H1 (cell line): Measurements from ENCODE around the gene COPS7A. TPM values are rescaled to one million over a fixed set of nuclear protein-coding genes. Genes with fewer than 3 reads are reported as not detected.

Source experiments
- ASH2L ChIP-seq: fragments of 200-600, 300-600 bp; sonication (generic); IDR thresholded peaks from one replicate; pipeline ENCODE4 v1.7.1; 2017; ENCODE audit warnings: low read length
- CEBPB ChIP-seq: IDR thresholded peaks from 2 replicates; pipeline ENCODE4 v1.6.1; 2012; ENCODE audit warnings: low read depth, low read length
- CHD7 ChIP-seq: fragments of 300-600 bp; sonication (generic); IDR thresholded peaks from 2 replicates; pipeline ENCODE4 v1.7.1; 2012; ENCODE audit warnings: low read length, moderate library complexity, mild to moderate bottlenecking, inconsistent platforms; ENCODE audit not compliant: insufficient replicate concordance
- GTF2F1 ChIP-seq: IDR thresholded peaks from 2 replicates; pipeline ENCODE4 v1.6.1; 2012; ENCODE audit warnings: low read depth, low read length, improper control_type of control experiment, borderline replicate concordance
- HDAC2 ChIP-seq, 2 experiments: fragments of 300-600 bp in 1 of 2; sonication (generic) in 1 of 2; IDR thresholded peaks; 2 replicates each; pipeline ENCODE4 v1.6.1; 2011 to 2012; ENCODE audit warnings: low read depth in 2 of 2, low read length in 2 of 2, mild to moderate bottlenecking in 2 of 2, moderate library complexity in 2 of 2, borderline replicate concordance in 1 of 2, inconsistent platforms in 1 of 2
- HDAC6 ChIP-seq: IDR thresholded peaks from one replicate; pipeline ENCODE4 v1.7.1; 2012; ENCODE audit warnings: low read depth, mild to moderate bottlenecking, inconsistent platforms, low read length, moderate library complexity
- RBBP5 ChIP-seq: IDR thresholded peaks from 2 replicates; pipeline ENCODE4 v1.7.1; 2012; ENCODE audit warnings: low read depth, mild to moderate bottlenecking, inconsistent platforms, low read length, moderate library complexity, borderline replicate concordance
- SP1 ChIP-seq: IDR thresholded peaks from 2 replicates; pipeline ENCODE4 v1.6.1; 2011; ENCODE audit warnings: low read depth, low read length
- TBP ChIP-seq: IDR thresholded peaks from 2 replicates; pipeline ENCODE4 v1.6.1; 2011; ENCODE audit warnings: low read depth, low read length, improper control_type of control experiment
- polyA plus RNA-seq, 7 experiments: library from polyadenylated mRNA; depleted of rRNA in 3 of 7; stranded (reverse) in 5 of 7; unstranded in 2 of 7; fragments of >200 nt in 5 of 7; fragments of 200-250 nt in 2 of 7; gene quantifications; 1 replicate in 5 of 7; 2 replicates in 1 of 7; 4 replicates in 1 of 7; pipeline versions ENCODE4 v1.2.1 to v1.2.3, GENCODE V29; 2011 to 2013; ENCODE audit warnings: missing spikeins in 2 of 7, mixed read lengths in 2 of 7
- total RNA-seq: library from RNA; stranded (reverse); fragmentation: NEBNext Ultra II Directional; extraction: Animal tissue kit (Norgen Biotek cat#: 25700); gene quantifications from 2 replicates; pipeline ENCODE4 v1.2.1, GENCODE V29; 2021

The COPS7A gene
- total and polyA plus RNA-seq, 2 of the 8 experiments (the other 6 are each of a cell fraction or from before 2014, with no cell fraction given): 44.5 to 95.9 TPM

- TF ChIP-seq CHD7 (no peak), RBBP5 (peak; percentile 33), SP1 (peak; percentile 8; the same call in 1 of the 2 replicates), CEBPB (no peak), HDAC2 (IDR thresholded peaks at IDR 0.05; ENCODE audit: borderline replicate concordance in 1 of 2, low read depth in 2 of 2, low read length in 2 of 2) (0 out of 4 replicates have a peak, but pooled peaks of 1 of the 2 experiments have one; percentile 20), GTF2F1 (no peak; the same call in 1 of the 2 replicates), ASH2L (peak; percentile 62), HDAC6 (no peak), TBP (peak; percentile 89)
Observed at GRCh38 chr12:6765634-6766581, 42.1 kb downstream of the COPS7A start, which contains the start of gene PTMS (continued).
